A549 (cell line): ENCODE measurements around the gene ARPC5L. TPM values are rescaled to one million over a fixed set of nuclear protein-coding genes. Genes with fewer than 3 reads are reported as not detected.

ENCODE experiments used
- ATAC-seq, 2 experiments: fragments of 200-7000 bp in 1 of 2; fragments of >200 bp in 1 of 2; cut with Nextera tagmentation in 1 of 2; cut with Tn5 transposase in 1 of 2; 3 replicates each; pipeline versions ENCODE4 v1.8.0 to v1.9.1; 2018 to 2020; ENCODE audit warnings: mild to moderate bottlenecking in 1 of 2, moderate library complexity in 1 of 2
- CTCF ChIA-PET: fragments of 300-600 bp; sonication (Branson Sonifier 250); formaldehyde crosslinking; extraction: SDS; loops from one replicate; lab custom pipeline; 2021; ENCODE audit warnings: antibody characterized with exemption, inconsistent platforms; lab: Yijun Ruan, JAX
- POLR2A ChIA-PET: fragments of 350-600 bp; formaldehyde crosslinking; extraction: SDS; loops from one replicate; lab custom pipeline; 2021; ENCODE audit warnings: antibody characterized with exemption, inconsistent platforms; lab: Yijun Ruan, JAX
- DNase-seq, 2 experiments: peaks; one replicate each; pipeline versions ENCODE4 v3.0.0 to v3.0.0-alpha.2; 2011 to 2016; ENCODE audit warnings: low read depth in 1 of 2, low spot score in 1 of 2
- FAIRE-seq: peaks from 2 replicates; lab custom pipeline; 2011; peaks lifted over from hg19 to GRCh38; lab: Jason Lieb, UNC
- H3K27ac ChIP-seq, 2 experiments: fragments of >200 bp; sonication (Bioruptor Twin); formaldehyde crosslinking; 3 replicates each; pipeline ENCODE4 v1.5.1; 2016 to 2017
- H3K4me1 ChIP-seq: fragments of >200 bp; sonication (Bioruptor Twin); formaldehyde crosslinking; 3 replicates; pipeline ENCODE4 v1.6.1; 2016
- H3K4me2 ChIP-seq: fragments of >200 bp; sonication (Bioruptor Twin); formaldehyde crosslinking; 3 replicates; pipeline ENCODE4 v1.6.1; 2016
- H3K4me3 ChIP-seq: fragments of >200 bp; sonication (Bioruptor Twin); formaldehyde crosslinking; 3 replicates; pipeline ENCODE4 v1.5.1; 2016
- H3K9me3 ChIP-seq: fragments of >200 bp; sonication (Bioruptor Twin); formaldehyde crosslinking; 3 replicates; pipeline ENCODE4 v1.6.1; 2016
- BHLHE40 ChIP-seq: IDR thresholded peaks from 2 replicates; pipeline ENCODE4 v1.6.1; 2012; ENCODE audit warnings: low read depth, low read length, inconsistent platforms
- CBX8 ChIP-seq: fragments of 200-600 bp; sonication (generic); IDR thresholded peaks from 2 replicates; pipeline ENCODE4 v1.6.1; 2016
- CEBPB ChIP-seq, 2 experiments: fragments of >200 bp in 1 of 2; sonication (Bioruptor Twin) in 1 of 2; formaldehyde crosslinking in 1 of 2; IDR thresholded peaks; 2 replicates each; pipeline ENCODE4 v1.6.1; 2012 to 2016
- CHD4 ChIP-seq: fragments of 200-600 bp; sonication (generic); IDR thresholded peaks from 2 replicates; pipeline ENCODE4 v1.6.1; 2016; ENCODE audit warnings: antibody characterized with exemption, mild to moderate bottlenecking, borderline replicate concordance
- CTCF ChIP-seq: fragments of >200 bp; sonication (Bioruptor Twin); formaldehyde crosslinking; IDR thresholded peaks from 3 replicates; pipeline ENCODE4 v1.5.1; 2016
- ELK1 ChIP-seq: fragments of 150-350 bp; IDR thresholded peaks from 2 replicates; pipeline ENCODE4 v1.6.1; 2014; ENCODE audit warnings: low read depth, mild to moderate bottlenecking, low read length
- EP300 ChIP-seq, 2 experiments: fragments of >200 bp; sonication (Bioruptor Twin); formaldehyde crosslinking; IDR thresholded peaks; 2 replicates in 1 of 2; 3 replicates in 1 of 2; pipeline ENCODE4 v1.6.1; 2016 to 2017
- ESRRA ChIP-seq: fragments of 150-350 bp; IDR thresholded peaks from 2 replicates; pipeline ENCODE4 v1.6.1; 2014; ENCODE audit warnings: mild to moderate bottlenecking, low read length, borderline replicate concordance
- FOSL2 ChIP-seq, 2 experiments: fragments of 450-650 bp in 1 of 2; fragments of >200 bp in 1 of 2; sonication (Bioruptor Twin) in 1 of 2; formaldehyde crosslinking; IDR thresholded peaks; 2 replicates each; pipeline versions ENCODE4 v1.5.0 to v1.6.1; 2016 to 2020; ENCODE audit warnings: mild to moderate bottlenecking in 1 of 2, moderate library complexity in 1 of 2
- FOXS1 ChIP-seq: fragments of 250-450 bp; sonication (Bioruptor Pico); IDR thresholded peaks from 2 replicates; pipeline ENCODE4 v1.5.0; 2020; ENCODE audit warnings: mild to moderate bottlenecking, moderate library complexity
- HDAC2 ChIP-seq: fragments of 200-600 bp; sonication (generic); IDR thresholded peaks from 2 replicates; pipeline ENCODE4 v1.6.1; 2016
- HEYL ChIP-seq: fragments of 250-450 bp; sonication (Bioruptor Pico); IDR thresholded peaks from 2 replicates; pipeline ENCODE4 v1.8.0; 2021; ENCODE audit warnings: mild to moderate bottlenecking, moderate library complexity
- MAFK ChIP-seq: fragments of 450-650 bp; IDR thresholded peaks from 2 replicates; pipeline ENCODE4 v1.6.1; 2014; ENCODE audit not compliant: partially characterized antibody
- NPAS2 ChIP-seq: fragments of 250-450 bp; sonication (Bioruptor Pico); IDR thresholded peaks from 2 replicates; pipeline ENCODE4 v1.8.0; 2022; ENCODE audit warnings: mild to moderate bottlenecking, moderate library complexity, borderline replicate concordance
- POLR2A ChIP-seq: IDR thresholded peaks from 2 replicates; pipeline ENCODE4 v1.6.1; 2012; ENCODE audit warnings: mild to moderate bottlenecking, low read length
- POLR2AphosphoS2 ChIP-seq: conservative IDR thresholded peaks from 2 replicates; pipeline ENCODE4 v1.6.1; 2012; ENCODE audit warnings: low read length, improper control_type of control experiment, inconsistent platforms
- RAD21 ChIP-seq, 2 experiments: fragments of >200 bp in 1 of 2; sonication (Bioruptor Twin) in 1 of 2; formaldehyde crosslinking in 1 of 2; IDR thresholded peaks in 1 of 2; conservative IDR thresholded peaks in 1 of 2; 2 replicates in 1 of 2; 3 replicates in 1 of 2; pipeline ENCODE4 v1.6.1; 2012 to 2018; ENCODE audit warnings: inconsistent platforms in 1 of 2
- RCOR1 ChIP-seq: fragments of 150-350 bp; IDR thresholded peaks from 2 replicates; pipeline ENCODE4 v1.6.1; 2014; ENCODE audit warnings: antibody characterized with exemption, low read length, low read depth
- REST ChIP-seq: fragments of 200-600 bp; sonication (generic); IDR thresholded peaks from 2 replicates; pipeline ENCODE4 v1.6.1; 2016; ENCODE audit warnings: antibody characterized with exemption, mild to moderate bottlenecking, moderate library complexity
- TFCP2L1 ChIP-seq: fragments of 250-450 bp; sonication (Bioruptor Pico); IDR thresholded peaks from 2 replicates; pipeline ENCODE4 v1.5.0; 2021; ENCODE audit warnings: mild to moderate bottlenecking
- ZFP36 ChIP-seq: fragments of 450-650 bp; IDR thresholded peaks from 2 replicates; pipeline ENCODE4 v1.6.1; 2014; ENCODE audit warnings: borderline replicate concordance; ENCODE audit not compliant: partially characterized antibody
- ZNF302 ChIP-seq: fragments of 250-450 bp; sonication (Bioruptor Pico); IDR thresholded peaks from 2 replicates; pipeline ENCODE4 v1.9.0; 2021; ENCODE audit warnings: inconsistent platforms, mild to moderate bottlenecking, moderate library complexity
- ZSCAN20 ChIP-seq: fragments of 250-450 bp; sonication (Bioruptor Pico); IDR thresholded peaks from 2 replicates; pipeline ENCODE4 v1.8.0; 2022; ENCODE audit warnings: mild to moderate bottlenecking, moderate library complexity
- WGBS: methylation state at CpG from one replicate; pipeline ENCODE4 v1.1.6; 2017; ENCODE audit errors: missing lambda C conversion rate; 5-methylcytosine and 5-hydroxymethylcytosine counted together
- polyA plus RNA-seq, 4 experiments: library from polyadenylated mRNA; depleted of rRNA in 3 of 4; stranded (reverse); fragments of >200 nt; fragmentation: RNase III in 1 of 4; extraction: RNeasy Plus Mini Kit Qiagen cat#74134 plus additional on column Dnase treatment in 1 of 4; gene quantifications; 2 replicates in 3 of 4; 3 replicates in 1 of 4; pipeline ENCODE4 v1.2.3, GENCODE V29; 2011 to 2017
- TF ChIP-seq, protein P1 (sequence below): fragments of 250-450 bp; sonication (Bioruptor Pico); IDR thresholded peaks from 2 replicates; pipeline ENCODE4 v1.5.0; 2021; ENCODE audit warnings: mild to moderate bottlenecking, moderate library complexity, borderline replicate concordance

Gene ARPC5L
- polyA plus RNA-seq, 2 of the 4 experiments (the other 2 are of a cell fraction), result 59.4 to 62.8 TPM

DNA sequence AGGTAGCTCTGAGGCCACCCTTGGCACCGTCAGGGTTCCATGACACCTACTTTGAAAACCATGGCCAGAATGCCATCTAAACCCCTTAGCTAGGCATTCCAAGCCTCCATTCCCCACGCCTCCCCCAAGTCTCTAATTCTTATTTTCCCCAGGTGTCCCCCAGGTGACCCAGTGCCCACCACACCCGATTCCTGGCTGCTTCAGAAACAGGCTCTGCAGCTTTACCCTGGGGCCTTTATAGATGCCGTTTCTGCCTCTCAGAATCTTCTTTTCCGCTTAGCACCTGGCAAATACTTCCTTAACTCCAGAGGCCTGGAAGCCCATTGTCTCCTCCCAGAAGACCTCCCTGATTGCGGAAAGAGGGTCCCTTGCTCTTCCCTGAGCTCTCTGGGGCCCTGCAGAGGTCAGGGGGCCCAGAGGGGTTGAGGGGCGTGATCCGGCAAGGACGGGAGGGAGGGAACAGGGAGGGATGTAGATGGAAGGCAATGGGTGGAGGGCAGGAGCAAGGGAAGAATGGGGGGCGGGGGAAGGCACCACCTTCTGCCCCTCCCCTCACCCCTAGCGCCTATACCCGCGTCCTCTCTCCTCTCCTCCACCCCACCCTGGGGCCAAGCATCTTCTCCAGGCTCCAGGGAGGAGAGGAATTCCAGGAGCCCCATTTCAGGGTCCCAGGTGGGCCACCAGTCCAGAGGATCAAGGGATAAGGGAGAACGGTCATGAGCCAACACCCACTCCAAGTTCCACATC lies 20.7 kb upstream of the ARPC5L start (continued):
- no peak for TF ChIP-seq FOXS1 (CRISPR knock-in tag)
- TF ChIP-seq, all 56 proteins: peak for 0

GRCh38 chr9:124843456-124844034 lies 18.4 kb upstream of the ARPC5L start:
- Histone ChIP-seq H3K9me3 (no peaks in the 10 kb centered on the region), H3K4me3 (no peak overlapping the region), H3K27ac (peak overlapping the region in 1 of 2 experiments; percentile 34; a peak in 2 of 6 replicates), H3K4me1 (peaks cover 4% of the 10 kb centered on the region; the same call in 1 of the 3 replicates)
- ATAC-seq (no peak), FAIRE-seq (no peak), DNase-seq (no peak)
- 75% methylated on average over 10 of the region's 11 CpGs for WGBS
- CTCF ChIA-PET, result interaction anchor here (0.6 to 43.0 kb wide), 6 partner anchors 10 to 152 kb away, joined by 4 to 2512 read pairs (median 49); partner anchors contain the start of genes NR6A1, OLFML2A and WDR38
- no peak for TF ChIP-seq FOSL2 (IDR thresholded peaks at IDR 0.05)
- TF ChIP-seq FOSL2 (CRISPR knock-in tag; IDR thresholded peaks at IDR 0.05), result no peak
- TF ChIP-seq MAFK, result no peak
- no peak for TF ChIP-seq CTCF
- no peak for TF ChIP-seq ELK1
- TF ChIP-seq CEBPB (IDR thresholded peaks at IDR 0.05), result no peak
- TF ChIP-seq POLR2AphosphoS2, result no peak
- no peak for TF ChIP-seq REST
- no peak for TF ChIP-seq FOXS1 (CRISPR knock-in tag)
- no peak for TF ChIP-seq HEYL (CRISPR knock-in tag)
- no peak for TF ChIP-seq EP300 (IDR thresholded peaks at IDR 0.05)
- TF ChIP-seq CHD4, result no peak
- TF ChIP-seq HDAC2, result no peak
- TF ChIP-seq BHLHE40, result no peak
- TF ChIP-seq ZNF302 (CRISPR knock-in tag), result no peak
- TF ChIP-seq CBX8, result no peak
- TF ChIP-seq, all 56 proteins: peak for 0
- POLR2A ChIA-PET, result no interaction called here
- H3K4me2 ChIP-seq, result no peak overlapping the region

DNA sequence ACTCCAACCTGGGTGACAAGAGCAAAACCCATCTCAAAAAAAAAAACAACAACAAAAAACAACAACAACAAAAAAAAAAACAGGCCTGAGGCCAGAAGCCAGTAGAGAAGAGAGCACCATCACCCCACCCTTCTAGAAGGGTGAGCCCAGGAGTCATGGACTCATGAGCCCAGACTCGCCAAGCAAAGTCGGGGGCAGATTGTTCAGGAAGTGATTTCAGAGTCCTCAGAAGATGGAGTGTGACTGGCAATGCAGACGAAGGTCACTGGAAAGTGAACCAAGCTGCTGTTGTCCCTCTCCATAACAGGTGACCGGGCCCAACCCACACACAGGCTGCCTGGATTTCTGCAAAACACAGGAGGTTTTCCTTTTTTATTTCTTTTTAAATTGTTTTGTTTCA lies 17.6 kb upstream of the ARPC5L start:
- 77% methylated on average over 4 of the region's 4 CpGs for WGBS
- FAIRE-seq (no peak), DNase-seq (no peak), ATAC-seq (no peak)
- H3K4me3 ChIP-seq, result no peak overlapping the region
- H3K4me2 ChIP-seq, result no peak overlapping the region
- H3K27ac ChIP-seq, result peak overlapping the region in 1 of 2 experiments; percentile 13; a peak in 1 of 6 replicates
- no peaks in the 10 kb centered on the region for H3K9me3 ChIP-seq
- ChIA-PET POLR2A (no interaction called here), CTCF (interaction anchor here (0.6 to 43.0 kb wide), 3 partner anchors 9 to 151 kb away, joined by 4 to 2512 read pairs (median 451); partner anchors contain the start of genes NR6A1, OLFML2A and WDR38)
- peaks cover 6% of the 10 kb centered on the region; the same call in 1 of the 3 replicates for H3K4me1 ChIP-seq
- TF ChIP-seq ZFP36 (no peak), ELK1 (no peak), TFCP2L1 (no peak), ZSCAN20 (CRISPR knock-in tag) (no peak), NPAS2 (CRISPR knock-in tag) (no peak), RCOR1 (no peak), ESRRA (no peak), RAD21 (conservative IDR thresholded peaks at IDR 0.05 in 1 of 2, IDR thresholded peaks at IDR 0.05 in 1 of 2) (no peak), POLR2A (no peak)
- TF ChIP-seq, protein P1, sequence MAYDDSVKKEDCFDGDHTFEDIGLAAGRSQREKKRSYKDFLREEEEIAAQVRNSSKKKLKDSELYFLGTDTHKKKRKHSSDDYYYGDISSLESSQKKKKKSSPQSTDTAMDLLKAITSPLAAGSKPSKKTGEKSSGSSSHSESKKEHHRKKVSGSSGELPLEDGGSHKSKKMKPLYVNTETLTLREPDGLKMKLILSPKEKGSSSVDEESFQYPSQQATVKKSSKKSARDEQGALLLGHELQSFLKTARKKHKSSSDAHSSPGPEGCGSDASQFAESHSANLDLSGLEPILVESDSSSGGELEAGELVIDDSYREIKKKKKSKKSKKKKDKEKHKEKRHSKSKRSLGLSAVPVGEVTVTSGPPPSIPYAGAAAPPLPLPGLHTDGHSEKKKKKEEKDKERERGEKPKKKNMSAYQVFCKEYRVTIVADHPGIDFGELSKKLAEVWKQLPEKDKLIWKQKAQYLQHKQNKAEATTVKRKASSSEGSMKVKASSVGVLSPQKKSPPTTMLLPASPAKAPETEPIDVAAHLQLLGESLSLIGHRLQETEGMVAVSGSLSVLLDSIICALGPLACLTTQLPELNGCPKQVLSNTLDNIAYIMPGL (CRISPR knock-in tag), result no peak
